ENCODE data around the gene RGS3. TPM values are rescaled to one million over a fixed set of nuclear protein-coding genes. Genes with fewer than 3 reads are reported as not detected.

Gene RGS3
- total and polyA plus RNA-seq, 12 donors, result 65.4 to 201 (median 132) TPM

GRCh38 chr9:113449376-113449775 is 14.2 kb upstream of the RGS3 start:
- DNase-seq (no peak), ATAC-seq (no peak)
- Histone ChIP-seq H3K36me3 (no peaks in the 10 kb centered on the region), H3K9me3 (no peaks in the 10 kb centered on the region), H3K27me3 (no peaks in the 10 kb centered on the region), H3K4me1 (peaks cover 1 to 33% (median 13%) of the 10 kb centered on the region in 9 donors), H3K27ac (no peak overlapping the region), H3K4me3 (no peak overlapping the region)
- 60 to 75% methylated on average over 2 of the region's 2 CpGs for WGBS, 2 donors
- intact Hi-C loops (cut with DNase I), result loop anchor here in 5 of 10 donors (2.0 to 5.0 kb wide), 4 partner anchors 53 to 208 kb away; no protein-coding TSS in a partner anchor
- TF ChIP-seq CTCF (IDR thresholded peaks at IDR 0.05), result no peak

GRCh38 chr9:113452113-113452605 is 11.4 kb upstream of the RGS3 start:
- DNase-seq (no peak), ATAC-seq (no peak)
- H3K9me3 ChIP-seq, result no peaks in the 10 kb centered on the region
- no peaks in the 10 kb centered on the region for H3K27me3 ChIP-seq
- intact Hi-C loops (cut with DNase I), result no loop called here
- H3K4me3 ChIP-seq, result no peak overlapping the region
- WGBS, 2 donors, result 67 to 74% methylated on average over 4 of the region's 4 CpGs
- H3K4me1 ChIP-seq, result peaks cover 21 to 54% (median 33%) of the 10 kb centered on the region in 9 donors
- peak overlapping the region in 3 of 10 donors; percentile 10 to 35 (median 13) for H3K27ac ChIP-seq
- no peaks in the 10 kb centered on the region for H3K36me3 ChIP-seq
- TF ChIP-seq CTCF (IDR thresholded peaks at IDR 0.05), result no peak

GRCh38 chr9:113454914-113455761 is 8.4 kb upstream of the RGS3 start:
- intact Hi-C loops (cut with DNase I), result loop anchor here in 5 of 10 donors (2.0 to 5.0 kb wide), 4 partner anchors 37 to 128 kb away; no protein-coding TSS in a partner anchor
- WGBS, 2 donors, result 12 to 14% methylated on average over 5 of the region's 5 CpGs
- TF ChIP-seq CTCF (IDR thresholded peaks at IDR 0.05), result no peak
- H3K4me1 ChIP-seq, result peaks cover 21 to 47% (median 32%) of the 10 kb centered on the region in 9 donors
- H3K36me3 ChIP-seq, result no peaks in the 10 kb centered on the region
- H3K4me3 ChIP-seq, result no peak overlapping the region
- H3K27me3 ChIP-seq, result no peaks in the 10 kb centered on the region
- DNase-seq (peak in 1 of 2 donors; percentile 68), ATAC-seq (peak; percentile 89 to 97 (median 96))
- peak overlapping the region; percentile 71 to 98 (median 90) for H3K27ac ChIP-seq
- H3K9me3 ChIP-seq, result no peaks in the 10 kb centered on the region

- intact Hi-C loops (cut with DNase I), result loop anchor here in 5 of 10 donors (5.0 kb wide), 3 partner anchors 36 to 116 kb away; no protein-coding TSS in a partner anchor
- ATAC-seq, result no peak
- TF ChIP-seq CTCF (IDR thresholded peaks at IDR 0.05), result no peak
- no peak overlapping the region for H3K4me3 ChIP-seq
- H3K36me3 ChIP-seq, result no peaks in the 10 kb centered on the region
- peaks cover 21 to 43% (median 31%) of the 10 kb centered on the region in 9 donors for H3K4me1 ChIP-seq
- no peaks in the 10 kb centered on the region for H3K9me3 ChIP-seq
- no peak for DNase-seq
- peak overlapping the region; percentile 71 to 98 (median 90) for H3K27ac ChIP-seq
- no peaks in the 10 kb centered on the region for H3K27me3 ChIP-seq
- 96 to 98% methylated on average over 2 of the region's 2 CpGs for WGBS, 2 donors
These were observed 7.3 kb upstream of the RGS3 start for GRCh38 chr9:113456235-113456634.
